Measurements from ENCODE around the gene TSPAN14. TPM values are rescaled to one million over a fixed set of nuclear protein-coding genes. Genes with fewer than 3 reads are reported as not detected.
"Not testable (repeated sequence)": the region's sequence is repeated elsewhere in the genome, so short reads cannot be mapped to it uniquely, and the experiment has no call there.

TSPAN14 gene
- polyA plus RNA-seq (ENCODE audit: insufficient read length in 3 of 3): 10 to 100 TPM; 81.6 to 86.2 (median 85.7) TPM

GRCh38 chr10:80453842-80454512 lies at the start of gene TSPAN14:
TSPAN14 (plus strand) TSS chr10:80454310; CDS start chr10:80489234, 34,924 bp downstream.
- no peak for DNase-seq (ENCODE audit: low read depth in 3 of 3, low spot score in 2 of 3)

GRCh38 chr10:80405035-80405434 lies 49.1 kb upstream of the TSPAN14 start:
- DNase-seq (ENCODE audit: low read depth in 3 of 3, low spot score in 2 of 3): no peak

GRCh38 chr10:80405626-80406025 lies 48.5 kb upstream of the TSPAN14 start:
- DNase-seq (ENCODE audit: low read depth in 3 of 3, low spot score in 2 of 3): no peak

- no peak for DNase-seq (ENCODE audit: low read depth in 3 of 3, low spot score in 2 of 3)
These were observed 47.9 kb upstream of the TSPAN14 start for GRCh38 chr10:80406204-80406603.

GRCh38 chr10:80407812-80408241 lies 46.3 kb upstream of the TSPAN14 start:
- no peak for DNase-seq (ENCODE audit: low read depth in 3 of 3, low spot score in 2 of 3)

GRCh38 chr10:80408242-80409101 lies 45.6 kb upstream of the TSPAN14 start, which contains the start of gene PRXL2A:
PRXL2A (plus strand) TSS chr10:80408551; CDS start chr10:80420468, 11,917 bp downstream.
- DNase-seq (ENCODE audit: low read depth in 3 of 3, low spot score in 2 of 3): no peak

GRCh38 chr10:80409121-80409520 lies 45.0 kb upstream of the TSPAN14 start:
- no peak for DNase-seq (ENCODE audit: low read depth in 3 of 3, low spot score in 2 of 3)

- no peak for DNase-seq (ENCODE audit: low read depth in 3 of 3, low spot score in 2 of 3)
These were observed 44.0 kb upstream of the TSPAN14 start for GRCh38 chr10:80410122-80410521.

GRCh38 chr10:80410578-80411145 lies 43.4 kb upstream of the TSPAN14 start:
- no peak for DNase-seq (ENCODE audit: low read depth in 3 of 3, low spot score in 2 of 3)

GRCh38 chr10:80411267-80411668 lies 42.8 kb upstream of the TSPAN14 start:
- DNase-seq (ENCODE audit: low read depth in 3 of 3, low spot score in 2 of 3): no peak

GRCh38 chr10:80411681-80412220 lies 42.4 kb upstream of the TSPAN14 start:
- no peak for DNase-seq (ENCODE audit: low read depth in 3 of 3, low spot score in 2 of 3)

- no peak for DNase-seq (ENCODE audit: low read depth in 3 of 3, low spot score in 2 of 3)
These were observed 41.6 kb upstream of the TSPAN14 start for GRCh38 chr10:80412486-80412885.

- DNase-seq (ENCODE audit: low read depth in 3 of 3, low spot score in 2 of 3): no peak
These were observed 40.7 kb upstream of the TSPAN14 start for GRCh38 chr10:80413271-80413996.

GRCh38 chr10:80414142-80414895 lies 39.8 kb upstream of the TSPAN14 start:
- DNase-seq (ENCODE audit: low read depth in 3 of 3, low spot score in 2 of 3): no peak

- DNase-seq (ENCODE audit: low read depth in 3 of 3, low spot score in 2 of 3): no peak
These were observed 38.2 kb upstream of the TSPAN14 start for GRCh38 chr10:80415734-80416478.

- DNase-seq (ENCODE audit: low read depth in 3 of 3, low spot score in 2 of 3): no peak
These were observed 37.5 kb upstream of the TSPAN14 start for GRCh38 chr10:80416479-80417098.

- not testable (repeated sequence) for DNase-seq (ENCODE audit: low read depth in 3 of 3, low spot score in 2 of 3)
These were observed 36.9 kb upstream of the TSPAN14 start for GRCh38 chr10:80417256-80417655.

- DNase-seq (ENCODE audit: low read depth in 3 of 3, low spot score in 2 of 3): no peak
These were observed 32.9 kb upstream of the TSPAN14 start for GRCh38 chr10:80421050-80421706.
